ELR (cell line): ENCODE measurements around the gene AK3.
A peak's percentile ranks its signal among the peaks of the same experiment; 100 is the strongest.

Experiments used
- DNase-seq: peaks from one replicate; pipeline ENCODE4 v3.0.0-alpha.2; 2015; ENCODE audit warnings: low read depth

AK3 gene

GRCh38 chr9:4704129-4704528 lies 36.9 kb downstream of the AK3 start:
- peak; percentile 57 for DNase-seq

DNA sequence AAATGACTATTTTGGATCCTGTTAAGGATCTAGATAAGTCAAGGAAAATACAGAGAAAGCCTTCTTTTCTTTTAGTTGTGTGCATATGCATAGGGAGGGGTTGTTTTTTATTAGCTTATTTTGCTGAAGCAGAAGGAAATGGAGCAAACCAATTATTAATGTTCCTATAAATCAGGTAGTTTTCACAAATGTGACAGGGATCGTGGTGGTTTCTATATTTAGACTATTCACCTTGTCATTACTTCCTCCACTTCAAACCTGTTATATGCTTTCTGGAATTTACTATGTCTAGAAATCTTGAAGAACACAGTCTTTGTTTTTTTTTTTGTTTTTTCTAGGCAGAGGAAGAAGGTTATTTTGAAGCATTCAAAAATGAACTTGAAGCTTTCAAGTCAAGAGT lies 39.5 kb downstream of the AK3 start:
- no peak for DNase-seq

DNA sequence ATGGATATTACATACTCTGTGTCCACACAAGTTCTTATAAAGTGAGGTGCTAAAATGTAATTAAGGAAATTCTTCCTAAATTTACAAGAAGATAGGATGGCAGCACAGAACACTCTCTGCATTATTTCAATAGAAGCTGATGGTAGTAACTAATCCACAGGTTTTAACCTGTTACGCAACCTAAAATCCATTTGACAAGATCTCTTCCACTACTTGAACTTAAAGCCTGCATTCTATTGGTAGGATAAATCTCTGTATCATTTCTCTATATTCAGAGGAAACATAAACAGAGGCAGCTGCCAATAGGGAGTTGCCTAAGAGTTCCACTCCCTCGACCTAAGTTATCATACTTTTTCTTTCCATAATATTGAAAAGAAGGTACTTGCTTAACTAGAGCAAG lies 40.1 kb downstream of the AK3 start:
- DNase-seq: no peak

DNA sequence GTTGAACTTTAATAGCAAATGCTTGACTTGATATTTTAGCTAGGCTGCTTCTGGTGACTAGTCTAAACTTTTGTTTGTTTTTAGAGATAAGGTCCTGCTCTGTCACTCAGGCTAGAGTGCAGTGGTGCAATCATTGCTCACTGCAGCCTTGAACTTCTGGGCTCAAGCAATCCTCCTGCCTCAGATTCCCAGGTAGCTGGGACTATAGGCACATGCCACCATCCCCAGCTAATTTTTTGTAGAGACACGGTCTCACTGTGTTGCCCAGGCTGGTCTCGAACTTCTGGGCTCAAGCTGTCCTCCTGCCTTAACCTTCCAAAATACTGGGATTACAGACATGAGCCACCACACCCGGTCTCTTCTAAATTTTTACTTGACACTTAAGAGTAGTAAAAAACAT lies 40.9 kb downstream of the AK3 start:
- no peak for DNase-seq

GRCh38 chr9:4691795-4692194 lies 49.2 kb downstream of the AK3 start:
- peak; percentile 38 for DNase-seq

- DNase-seq: no peak
Observed at GRCh38 chr9:4690144-4690543, 50.9 kb downstream of the AK3 start.

GRCh38 chr9:4689687-4690104 lies 51.3 kb downstream of the AK3 start:
- no peak for DNase-seq

DNA sequence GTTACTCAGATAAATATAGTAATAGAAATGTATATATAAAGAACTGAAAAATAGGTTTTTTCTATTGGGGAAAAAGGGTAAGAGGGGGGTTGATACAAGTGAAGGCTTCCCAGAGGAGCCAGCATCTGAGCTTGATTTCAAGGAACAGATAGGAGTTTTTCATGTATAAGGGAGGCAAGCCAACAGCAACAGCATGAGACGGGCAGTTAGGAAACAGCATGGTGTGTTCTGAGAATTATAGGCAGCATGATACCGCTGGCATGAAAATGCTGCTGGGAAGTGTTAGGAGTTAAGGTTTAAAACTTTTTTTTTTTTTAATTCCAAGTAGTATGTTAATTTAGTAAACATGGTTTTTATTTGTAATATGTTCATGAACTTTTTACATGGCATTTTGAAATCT lies 52.0 kb downstream of the AK3 start:
- no peak for DNase-seq

- DNase-seq: no peak
Observed at GRCh38 chr9:4686584-4686983, 54.4 kb downstream of the AK3 start.

- no peak for DNase-seq
Observed at GRCh38 chr9:4686112-4686511, 54.9 kb downstream of the AK3 start.

- DNase-seq: no peak
Observed at GRCh38 chr9:4684820-4685219, 56.2 kb downstream of the AK3 start.

- peak; percentile 28 for DNase-seq
Observed at GRCh38 chr9:4680750-4681149, 60.3 kb downstream of the AK3 start.

- DNase-seq: peak; percentile 26
Observed at GRCh38 chr9:4680173-4680525, 60.9 kb downstream of the AK3 start.

GRCh38 chr9:4679268-4680172 lies 61.5 kb downstream of the AK3 start, which contains the start of gene CDC37L1:
Gene CDC37L1, plus strand, starts transcription at chr9:4679569. Its CDS starts 199 bp downstream, at chr9:4679768.
- peak; percentile 96 for DNase-seq

DNA sequence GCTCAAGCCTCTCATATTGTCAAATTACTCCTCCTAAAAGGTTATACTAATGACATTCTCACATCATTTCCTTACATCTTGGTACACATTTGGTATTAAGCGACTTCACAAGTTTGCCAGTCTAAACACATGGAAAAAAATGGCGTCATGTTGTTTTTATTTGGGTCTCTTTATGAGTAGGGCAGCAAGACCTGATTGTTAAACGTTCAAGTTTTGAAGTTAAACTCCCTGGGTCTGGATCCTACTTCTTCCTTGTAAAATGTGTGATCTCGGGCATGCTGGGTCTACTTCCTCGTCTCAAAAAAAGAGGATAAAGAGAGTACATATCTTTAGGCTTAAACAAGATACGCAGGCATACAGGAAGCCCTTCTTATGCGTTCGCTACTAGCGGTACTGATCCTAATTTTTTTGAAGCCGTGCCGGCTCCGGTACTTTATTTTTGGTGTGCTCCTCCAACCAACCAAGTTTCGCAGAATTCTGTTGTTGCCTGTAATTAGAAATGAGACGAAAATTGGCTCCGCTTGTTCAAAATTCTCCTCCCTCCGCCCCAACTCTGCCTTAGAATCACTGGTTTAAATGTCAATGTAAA lies 62.2 kb downstream of the AK3 start:
- DNase-seq: peak; percentile 59

- no peak for DNase-seq
Observed at GRCh38 chr9:4677392-4677791, 63.6 kb downstream of the AK3 start.

DNA sequence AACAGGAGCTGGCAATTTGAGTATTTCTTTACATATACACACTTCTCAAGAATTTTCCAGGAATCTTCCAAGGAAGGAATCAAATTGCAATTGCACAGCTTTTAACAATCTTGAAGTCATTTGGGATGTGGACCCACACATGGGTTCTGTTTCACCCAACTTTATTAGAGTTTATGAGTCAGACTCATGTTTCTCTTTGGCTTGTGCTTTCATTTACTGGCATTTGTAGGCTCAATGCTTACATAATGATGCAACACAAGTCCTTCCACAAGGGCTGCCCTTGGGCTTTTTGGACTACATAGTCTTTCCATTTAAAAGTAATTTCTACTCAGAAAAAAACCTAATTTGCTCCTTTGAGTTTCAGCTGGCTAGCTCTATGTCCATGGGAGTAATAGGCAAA lies 66.2 kb downstream of the AK3 start:
- peak; percentile 65 for DNase-seq

DNA sequence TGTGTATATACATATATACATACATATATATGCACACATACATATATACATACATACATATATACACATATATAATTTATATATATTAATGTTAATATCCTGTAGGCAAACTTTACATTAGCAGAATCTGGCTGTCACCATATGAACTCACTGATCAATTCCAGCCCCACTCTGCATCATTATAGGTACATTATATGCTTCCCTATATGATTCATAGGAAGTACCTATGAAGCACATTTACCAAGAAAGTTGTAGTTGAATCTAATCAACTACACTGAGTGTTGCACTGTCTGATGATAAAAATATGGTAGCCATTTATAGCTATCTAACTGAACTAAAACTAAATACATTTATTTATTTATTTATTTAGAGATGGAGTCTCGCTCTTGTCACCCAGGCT lies 69.3 kb downstream of the AK3 start:
- no peak for DNase-seq

DNA sequence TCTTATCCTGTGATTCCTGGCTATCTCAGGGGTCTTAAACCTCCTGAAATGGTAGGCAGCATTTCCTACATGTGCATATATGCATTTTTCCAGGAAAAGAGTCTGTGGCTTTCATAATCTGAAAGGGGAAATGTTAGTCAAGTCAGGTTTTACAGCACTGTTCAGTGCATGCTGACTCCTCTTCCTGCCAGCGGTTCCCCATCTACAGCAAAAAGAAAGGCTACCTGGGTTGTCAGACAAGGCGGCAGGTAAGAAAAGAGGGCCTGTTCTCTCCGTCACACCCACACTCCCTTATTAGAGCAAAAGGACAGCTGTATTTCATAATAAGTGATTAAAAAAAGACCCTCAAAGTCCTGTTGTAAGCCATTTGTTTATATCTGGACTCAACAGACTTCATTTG lies 70.4 kb downstream of the AK3 start:
- no peak for DNase-seq

GRCh38 chr9:4669890-4670289 lies 71.1 kb downstream of the AK3 start:
- DNase-seq: no peak

DNA sequence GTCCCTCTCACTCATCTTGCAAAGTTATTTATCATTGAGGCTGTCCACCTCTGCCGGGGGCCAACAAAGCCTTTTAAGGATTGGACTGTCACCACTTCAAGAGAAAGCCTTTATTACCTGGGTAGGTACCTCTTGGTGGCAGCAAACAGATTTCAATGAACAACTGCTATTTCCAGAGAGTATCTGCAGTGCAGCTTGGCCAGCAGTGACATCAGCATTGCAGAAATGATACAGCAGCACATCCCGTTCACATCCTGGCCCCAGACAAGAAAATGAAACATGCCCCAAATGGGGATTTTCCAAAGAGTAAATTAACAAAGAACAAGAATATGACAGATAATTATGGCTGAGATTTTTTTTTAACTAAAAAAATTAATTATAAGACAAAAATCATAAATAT lies 72.4 kb downstream of the AK3 start:
- no peak for DNase-seq

DNA sequence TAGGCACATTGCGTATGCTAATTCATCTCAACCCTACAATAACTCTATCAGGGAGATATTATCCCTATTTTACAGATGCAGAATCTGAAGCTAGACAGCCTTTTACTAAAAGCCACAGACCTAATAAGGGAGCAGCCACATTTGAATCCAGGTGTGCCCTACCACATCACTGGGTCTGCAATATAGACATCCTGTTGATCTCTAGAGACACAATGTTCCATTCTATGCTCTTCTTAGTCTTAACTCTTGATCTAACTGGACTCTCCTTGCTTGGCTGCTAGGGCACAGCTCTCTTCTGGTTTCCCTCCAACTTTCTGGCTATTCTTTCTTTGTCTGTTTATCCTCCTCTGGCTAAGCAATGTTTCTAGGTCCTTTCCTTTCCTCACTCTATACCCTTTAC lies 73.3 kb downstream of the AK3 start:
- no peak for DNase-seq

DNA sequence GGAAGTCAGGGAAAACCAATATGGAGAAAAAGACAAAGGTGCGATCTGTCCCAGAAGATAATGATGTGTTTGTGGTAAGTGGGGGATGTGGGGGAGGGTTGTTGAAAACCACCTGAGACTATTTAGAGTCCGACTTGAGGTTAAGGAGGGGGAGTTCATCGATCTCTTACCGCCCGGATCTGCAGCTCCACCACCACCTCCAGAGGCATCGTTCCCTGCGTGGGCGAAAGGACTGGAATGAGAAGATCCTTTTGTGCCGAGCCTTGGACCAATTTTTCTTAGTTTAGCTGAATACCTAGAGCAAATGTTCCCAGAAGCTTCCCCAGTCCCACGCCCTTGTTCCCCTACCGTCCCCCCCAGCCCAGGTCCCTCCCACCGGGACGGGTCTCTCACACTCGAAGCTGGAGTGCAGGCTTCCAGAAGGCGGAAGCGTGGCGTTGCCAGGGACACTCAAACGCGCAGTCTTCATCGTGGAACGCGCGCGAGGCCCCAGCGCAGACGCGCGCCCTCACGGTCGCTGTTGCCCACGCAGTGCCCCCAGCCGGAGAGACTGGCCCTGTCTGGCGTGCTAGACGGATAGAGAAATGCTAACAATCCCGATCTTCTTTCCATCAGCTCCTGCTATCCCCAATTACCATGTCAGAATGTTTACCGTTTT lies 74.8 kb downstream of the AK3 start, which contains the start of gene SPATA6L:
SPATA6L (minus strand) TSS at position 439 of the 658 bp plus-strand sequence; CDS start at position 209, 230 bp downstream.
- DNase-seq: peak; percentile 63
